Measurements from ENCODE around the gene RAD1.

RAD1 gene

DNA sequence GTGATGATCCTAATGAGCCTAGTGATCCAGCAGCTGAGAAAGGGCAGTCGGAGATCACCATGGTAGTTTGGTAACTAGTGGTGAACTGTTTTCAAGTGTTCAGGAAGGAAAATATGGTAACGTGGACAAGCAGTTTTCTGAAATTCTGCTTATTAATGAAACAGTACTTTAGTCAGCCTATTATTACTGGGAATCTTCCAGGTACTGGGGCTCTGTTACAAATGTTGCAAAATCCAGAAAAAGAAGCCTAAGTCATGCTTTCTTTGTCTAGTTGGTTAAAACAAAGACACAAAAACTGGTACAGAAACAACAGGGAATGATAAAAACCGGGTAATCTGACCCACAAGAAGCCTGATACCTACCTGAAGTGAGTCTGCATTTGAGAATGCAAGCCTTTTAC is 58.1 kb downstream of the RAD1 start:
- no peak overlapping the region for H3K4me3 ChIP-seq (ENCODE audit: low read depth, low read length)
- peaks cover 13% of the 10 kb centered on the region for H3K4me1 ChIP-seq (ENCODE audit: control insufficient read depth, insufficient read depth, low read length)
- no peak overlapping the region for H3K27ac ChIP-seq (ENCODE audit: extremely low read depth, low read depth, low read length)
- TF ChIP-seq SALL2 (tag by site-specific recombination; IDR thresholded peaks at IDR 0.05; ENCODE audit: borderline replicate concordance) (no peak), ZNF148 (tag by site-specific recombination; IDR thresholded peaks at IDR 0.05; ENCODE audit: borderline replicate concordance) (no peak), ZNF280C (tag by site-specific recombination; IDR thresholded peaks at IDR 0.05) (no peak), ZBTB20 (tag by site-specific recombination; IDR thresholded peaks at IDR 0.05) (no peak), EGR2 (tag by site-specific recombination; IDR thresholded peaks at IDR 0.05; ENCODE audit: low read depth) (no peak), ZNF514 (tag by site-specific recombination; IDR thresholded peaks at IDR 0.05) (no peak), ZNF747 (tag by site-specific recombination; IDR thresholded peaks at IDR 0.05) (no peak), ZNF24 (tag by site-specific recombination; IDR thresholded peaks at IDR 0.05) (no peak), ZNF394 (tag by site-specific recombination; IDR thresholded peaks at IDR 0.05; ENCODE audit: borderline replicate concordance) (no peak), ZNF16 (tag by site-specific recombination; IDR thresholded peaks at IDR 0.05; ENCODE audit: low read depth) (no peak), KLF17 (tag by site-specific recombination; IDR thresholded peaks at IDR 0.05) (no peak)
- TF ChIP-seq, protein P1, sequence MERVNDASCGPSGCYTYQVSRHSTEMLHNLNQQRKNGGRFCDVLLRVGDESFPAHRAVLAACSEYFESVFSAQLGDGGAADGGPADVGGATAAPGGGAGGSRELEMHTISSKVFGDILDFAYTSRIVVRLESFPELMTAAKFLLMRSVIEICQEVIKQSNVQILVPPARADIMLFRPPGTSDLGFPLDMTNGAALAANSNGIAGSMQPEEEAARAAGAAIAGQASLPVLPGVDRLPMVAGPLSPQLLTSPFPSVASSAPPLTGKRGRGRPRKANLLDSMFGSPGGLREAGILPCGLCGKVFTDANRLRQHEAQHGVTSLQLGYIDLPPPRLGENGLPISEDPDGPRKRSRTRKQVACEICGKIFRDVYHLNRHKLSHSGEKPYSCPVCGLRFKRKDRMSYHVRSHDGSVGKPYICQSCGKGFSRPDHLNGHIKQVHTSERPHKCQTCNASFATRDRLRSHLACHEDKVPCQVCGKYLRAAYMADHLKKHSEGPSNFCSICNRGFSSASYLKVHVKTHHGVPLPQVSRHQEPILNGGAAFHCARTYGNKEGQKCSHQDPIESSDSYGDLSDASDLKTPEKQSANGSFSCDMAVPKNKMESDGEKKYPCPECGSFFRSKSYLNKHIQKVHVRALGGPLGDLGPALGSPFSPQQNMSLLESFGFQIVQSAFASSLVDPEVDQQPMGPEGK (tag by site-specific recombination; IDR thresholded peaks at IDR 0.05): no peak
- TF ChIP-seq, protein P2, sequence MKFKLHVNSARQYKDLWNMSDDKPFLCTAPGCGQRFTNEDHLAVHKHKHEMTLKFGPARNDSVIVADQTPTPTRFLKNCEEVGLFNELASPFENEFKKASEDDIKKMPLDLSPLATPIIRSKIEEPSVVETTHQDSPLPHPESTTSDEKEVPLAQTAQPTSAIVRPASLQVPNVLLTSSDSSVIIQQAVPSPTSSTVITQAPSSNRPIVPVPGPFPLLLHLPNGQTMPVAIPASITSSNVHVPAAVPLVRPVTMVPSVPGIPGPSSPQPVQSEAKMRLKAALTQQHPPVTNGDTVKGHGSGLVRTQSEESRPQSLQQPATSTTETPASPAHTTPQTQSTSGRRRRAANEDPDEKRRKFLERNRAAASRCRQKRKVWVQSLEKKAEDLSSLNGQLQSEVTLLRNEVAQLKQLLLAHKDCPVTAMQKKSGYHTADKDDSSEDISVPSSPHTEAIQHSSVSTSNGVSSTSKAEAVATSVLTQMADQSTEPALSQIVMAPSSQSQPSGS (tag by site-specific recombination; IDR thresholded peaks at IDR 0.05; ENCODE audit: low read depth): no peak
- TF ChIP-seq, protein P3, sequence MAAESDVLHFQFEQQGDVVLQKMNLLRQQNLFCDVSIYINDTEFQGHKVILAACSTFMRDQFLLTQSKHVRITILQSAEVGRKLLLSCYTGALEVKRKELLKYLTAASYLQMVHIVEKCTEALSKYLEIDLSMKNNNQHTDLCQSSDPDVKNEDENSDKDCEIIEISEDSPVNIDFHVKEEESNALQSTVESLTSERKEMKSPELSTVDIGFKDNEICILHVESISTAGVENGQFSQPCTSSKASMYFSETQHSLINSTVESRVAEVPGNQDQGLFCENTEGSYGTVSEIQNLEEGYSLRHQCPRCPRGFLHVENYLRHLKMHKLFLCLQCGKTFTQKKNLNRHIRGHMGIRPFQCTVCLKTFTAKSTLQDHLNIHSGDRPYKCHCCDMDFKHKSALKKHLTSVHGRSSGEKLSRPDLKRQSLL (tag by site-specific recombination; IDR thresholded peaks at IDR 0.05): no peak
- TF ChIP-seq, protein P4, sequence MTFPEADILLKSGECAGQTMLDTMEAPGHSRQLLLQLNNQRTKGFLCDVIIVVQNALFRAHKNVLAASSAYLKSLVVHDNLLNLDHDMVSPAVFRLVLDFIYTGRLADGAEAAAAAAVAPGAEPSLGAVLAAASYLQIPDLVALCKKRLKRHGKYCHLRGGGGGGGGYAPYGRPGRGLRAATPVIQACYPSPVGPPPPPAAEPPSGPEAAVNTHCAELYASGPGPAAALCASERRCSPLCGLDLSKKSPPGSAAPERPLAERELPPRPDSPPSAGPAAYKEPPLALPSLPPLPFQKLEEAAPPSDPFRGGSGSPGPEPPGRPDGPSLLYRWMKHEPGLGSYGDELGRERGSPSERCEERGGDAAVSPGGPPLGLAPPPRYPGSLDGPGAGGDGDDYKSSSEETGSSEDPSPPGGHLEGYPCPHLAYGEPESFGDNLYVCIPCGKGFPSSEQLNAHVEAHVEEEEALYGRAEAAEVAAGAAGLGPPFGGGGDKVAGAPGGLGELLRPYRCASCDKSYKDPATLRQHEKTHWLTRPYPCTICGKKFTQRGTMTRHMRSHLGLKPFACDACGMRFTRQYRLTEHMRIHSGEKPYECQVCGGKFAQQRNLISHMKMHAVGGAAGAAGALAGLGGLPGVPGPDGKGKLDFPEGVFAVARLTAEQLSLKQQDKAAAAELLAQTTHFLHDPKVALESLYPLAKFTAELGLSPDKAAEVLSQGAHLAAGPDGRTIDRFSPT (tag by site-specific recombination; IDR thresholded peaks at IDR 0.05): no peak
- CTCF ChIA-PET: no interaction called here
- H3K9me3 ChIP-seq (ENCODE audit: control insufficient read depth, insufficient read depth, low read depth, low read length): no peaks in the 10 kb centered on the region
- H3K36me3 ChIP-seq (ENCODE audit: control insufficient read depth in 2 of 2, insufficient read depth in 1 of 2, low read length in 2 of 2): no peaks in the 10 kb centered on the region
- POLR2A ChIA-PET: no interaction called here
